HFF-Myc (cell line): Measurements from ENCODE around the gene METTL24.
A peak's percentile ranks its signal among the peaks of the same experiment; 100 is the strongest.

Source experiments
- DNase-seq: peaks from one replicate; pipeline ENCODE4 v3.0.0-alpha.2; 2011; ENCODE audit warnings: low read depth; ENCODE audit errors: extremely low read depth
- H3K4me3 ChIP-seq: replicated peaks from 2 replicates; pipeline ENCODE4 v1.5.1; 2011; ENCODE audit warnings: low read depth, mild to moderate bottlenecking, control low read depth, low read length
- TF ChIP-seq, protein P1 (sequence below): IDR thresholded peaks from 2 replicates; pipeline ENCODE4 v1.5.1; 2012; ENCODE audit warnings: mild to moderate bottlenecking, low read depth, low read length, control low read depth; ENCODE audit errors: missing control alignments

Gene METTL24

DNA sequence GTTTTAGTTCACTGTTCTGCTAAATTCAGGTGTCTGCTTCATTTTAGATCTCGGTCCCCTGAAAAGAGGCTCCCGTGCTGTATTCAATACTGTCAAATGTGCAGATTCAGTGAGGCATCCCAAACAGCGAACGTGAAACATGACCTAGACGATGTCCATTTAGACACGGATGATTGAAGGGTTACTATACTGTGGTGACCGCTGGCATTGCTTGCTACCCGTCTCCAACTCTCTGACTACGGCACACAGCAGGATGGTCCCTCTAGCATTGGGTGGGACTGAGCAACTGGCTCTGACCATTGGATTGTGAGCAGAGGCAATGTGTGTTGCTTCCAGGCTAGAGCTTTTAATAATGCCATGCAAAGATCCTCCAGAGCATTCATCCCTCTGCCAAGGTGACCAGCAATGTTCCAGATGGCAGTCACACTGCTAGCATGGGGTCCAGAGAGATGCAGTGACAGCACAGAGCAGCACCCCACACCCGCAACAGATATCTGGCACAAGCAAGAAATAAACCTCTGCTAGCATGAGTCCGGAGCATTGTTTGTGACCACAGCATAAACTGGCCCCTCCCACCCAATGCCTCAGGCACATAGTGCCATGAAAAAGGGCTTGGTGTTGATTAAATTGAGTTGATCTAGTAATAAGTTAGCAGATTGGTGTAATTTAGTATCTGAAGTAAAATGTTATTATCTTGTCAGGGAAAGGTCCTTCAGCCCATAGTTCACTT lies 9.0 kb downstream of the METTL24 start:
- no peak for DNase-seq
- H3K4me3 ChIP-seq, result no peak overlapping the region
- TF ChIP-seq, protein P1, sequence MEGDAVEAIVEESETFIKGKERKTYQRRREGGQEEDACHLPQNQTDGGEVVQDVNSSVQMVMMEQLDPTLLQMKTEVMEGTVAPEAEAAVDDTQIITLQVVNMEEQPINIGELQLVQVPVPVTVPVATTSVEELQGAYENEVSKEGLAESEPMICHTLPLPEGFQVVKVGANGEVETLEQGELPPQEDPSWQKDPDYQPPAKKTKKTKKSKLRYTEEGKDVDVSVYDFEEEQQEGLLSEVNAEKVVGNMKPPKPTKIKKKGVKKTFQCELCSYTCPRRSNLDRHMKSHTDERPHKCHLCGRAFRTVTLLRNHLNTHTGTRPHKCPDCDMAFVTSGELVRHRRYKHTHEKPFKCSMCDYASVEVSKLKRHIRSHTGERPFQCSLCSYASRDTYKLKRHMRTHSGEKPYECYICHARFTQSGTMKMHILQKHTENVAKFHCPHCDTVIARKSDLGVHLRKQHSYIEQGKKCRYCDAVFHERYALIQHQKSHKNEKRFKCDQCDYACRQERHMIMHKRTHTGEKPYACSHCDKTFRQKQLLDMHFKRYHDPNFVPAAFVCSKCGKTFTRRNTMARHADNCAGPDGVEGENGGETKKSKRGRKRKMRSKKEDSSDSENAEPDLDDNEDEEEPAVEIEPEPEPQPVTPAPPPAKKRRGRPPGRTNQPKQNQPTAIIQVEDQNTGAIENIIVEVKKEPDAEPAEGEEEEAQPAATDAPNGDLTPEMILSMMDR, result no peak

DNA sequence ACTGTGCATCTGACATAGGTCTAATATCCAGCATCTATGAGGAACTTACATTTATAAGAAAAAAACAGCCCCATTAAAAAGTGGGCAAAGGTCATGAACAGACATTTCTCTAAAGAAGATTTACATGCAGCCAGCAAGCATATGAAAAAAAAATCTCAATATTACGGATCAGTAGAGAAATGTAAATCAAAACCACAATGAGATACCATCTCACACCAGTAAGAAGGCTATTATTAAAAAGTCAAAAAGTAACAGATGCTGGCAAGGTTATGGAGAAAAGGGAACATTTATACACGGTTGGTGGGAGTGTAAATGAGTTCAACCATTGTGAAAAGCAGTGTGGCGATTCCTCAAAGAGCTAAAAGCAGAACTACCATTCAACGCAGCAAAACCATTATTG lies 13.1 kb downstream of the METTL24 start:
- no peak overlapping the region for H3K4me3 ChIP-seq
- TF ChIP-seq, protein P1, result no peak
- DNase-seq, result no peak

DNA sequence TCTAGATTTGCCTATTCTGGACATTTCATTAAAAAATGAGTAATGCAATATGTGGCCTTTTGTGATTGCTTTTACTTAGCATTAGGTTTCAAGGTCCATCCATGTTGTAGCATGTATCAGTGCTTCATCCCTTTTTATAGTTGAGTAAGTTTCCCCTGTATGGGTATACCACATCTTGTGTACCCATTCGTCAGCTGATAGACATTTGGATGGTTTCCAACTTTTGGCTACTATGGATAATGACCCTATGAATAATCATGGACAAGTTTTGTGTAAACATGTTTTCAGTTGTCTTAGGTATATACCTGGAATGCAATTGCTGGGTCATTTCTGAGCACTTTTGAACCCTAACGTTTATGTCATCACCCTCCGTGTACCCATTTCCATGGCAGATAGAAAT lies 15.4 kb downstream of the METTL24 start:
- DNase-seq, result no peak
- no peak overlapping the region for H3K4me3 ChIP-seq
- TF ChIP-seq, protein P1, result no peak

DNA sequence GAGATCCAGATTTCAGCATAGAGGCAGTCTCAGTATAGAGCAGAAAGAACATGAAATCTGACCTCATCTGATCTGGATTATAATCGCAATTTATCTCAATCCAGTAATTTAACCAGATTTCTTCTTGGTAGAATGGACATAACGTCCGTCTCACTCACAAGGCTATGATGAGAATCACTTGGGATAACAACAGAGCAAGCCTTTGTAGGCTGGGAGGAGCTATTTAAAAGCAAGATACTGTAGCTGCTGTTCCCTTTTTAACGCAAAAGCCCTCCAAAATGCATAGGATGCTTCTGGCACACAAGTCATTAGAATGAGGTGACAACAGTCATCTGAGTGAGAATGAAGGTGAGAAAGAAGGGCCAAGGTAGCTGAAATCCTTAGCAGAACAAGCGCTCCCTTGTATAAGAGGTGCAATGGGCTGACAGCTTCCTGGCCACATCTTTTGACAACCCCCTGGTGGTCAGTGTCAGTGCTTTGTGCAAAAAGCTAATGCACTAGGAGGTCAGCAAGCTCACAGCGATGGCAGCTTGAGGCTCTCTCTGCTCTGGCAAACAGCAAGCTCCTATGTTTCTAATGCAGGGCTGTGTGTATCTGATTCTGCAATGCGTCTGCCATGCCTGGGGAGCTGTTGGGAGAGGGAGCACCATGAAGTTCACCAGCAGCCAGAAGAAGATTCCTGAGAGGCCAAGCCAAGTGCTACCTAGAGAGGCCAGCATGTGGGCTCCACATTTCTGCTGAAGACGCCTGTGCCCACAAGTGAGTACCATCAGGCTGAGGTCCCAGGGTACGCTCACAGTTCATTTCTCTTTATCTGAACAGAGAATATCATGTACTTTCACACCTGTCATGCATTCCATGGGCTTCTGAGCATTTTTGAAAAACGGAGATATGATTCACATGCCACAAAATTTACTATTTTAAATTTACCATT lies 16.2 kb downstream of the METTL24 start:
- no peak overlapping the region for H3K4me3 ChIP-seq
- no peak for DNase-seq
- TF ChIP-seq, protein P1, result peak; percentile 53

DNA sequence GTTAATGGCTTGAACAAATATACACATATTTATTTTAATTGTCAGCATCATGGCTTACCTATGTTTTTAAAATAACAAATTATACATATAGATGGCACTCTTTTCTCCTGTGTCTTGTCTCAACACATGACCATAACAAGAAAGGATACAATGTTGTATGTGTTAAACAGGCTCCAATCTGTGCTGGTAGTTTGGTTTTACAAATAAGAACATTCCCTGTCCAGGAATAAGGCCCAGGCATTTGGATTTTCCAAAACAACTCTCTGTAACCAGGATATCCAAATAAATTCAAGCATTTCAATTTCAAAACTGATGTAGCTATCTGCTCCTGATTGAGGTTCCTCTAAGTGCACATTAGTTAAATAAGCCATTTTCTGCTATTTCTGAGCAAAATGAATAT lies 17.1 kb downstream of the METTL24 start:
- H3K4me3 ChIP-seq, result no peak overlapping the region
- DNase-seq, result no peak
- TF ChIP-seq, protein P1, result no peak

DNA sequence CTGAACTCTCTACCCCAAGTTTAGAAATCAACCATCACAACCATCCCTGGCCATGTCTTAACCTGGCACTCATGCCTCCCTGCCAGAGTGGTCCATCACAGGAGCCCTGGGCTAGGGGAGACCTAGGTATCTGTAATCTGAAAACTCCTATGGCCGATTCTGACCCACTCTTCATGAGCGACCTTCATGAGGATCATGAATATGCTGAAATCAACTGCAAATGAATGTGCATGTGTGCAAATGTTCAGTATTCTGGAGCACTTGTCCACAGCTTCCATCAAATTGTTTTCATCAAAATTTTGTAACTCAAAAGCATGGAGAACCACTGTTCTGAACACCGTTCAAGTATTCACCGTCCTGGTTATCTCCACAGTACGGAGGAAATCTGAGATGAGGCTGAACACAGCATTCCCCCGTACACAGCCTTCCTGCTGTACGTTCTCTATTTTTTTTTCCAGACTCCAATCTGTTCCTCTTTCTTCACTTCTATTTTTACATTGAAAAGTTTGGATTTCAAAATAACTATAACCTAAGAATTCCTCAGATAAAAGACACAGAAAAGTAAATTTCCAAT lies 17.7 kb downstream of the METTL24 start:
- TF ChIP-seq, protein P1, result no peak
- H3K4me3 ChIP-seq, result no peak overlapping the region
- no peak for DNase-seq
